Uterus (tissue), 2 donors: ENCODE data around the gene SLC66A3.
A peak's percentile ranks its signal among the peaks of the same experiment; 100 is the strongest.

Source experiments
- POLR2A ChIP-seq, 2 donors: fragments of 450-650 bp; IDR thresholded peaks; one replicate each; pipeline ENCODE4 v1.6.1; 2016; ENCODE audit warnings: antibody characterized with exemption in 2 of 2, mild to moderate bottlenecking in 1 of 2, moderate library complexity in 1 of 2
- TF ChIP-seq, protein P1 (sequence below), 4 experiments: fragments of 200-600 bp in 2 of 4; fragments of 450-650 bp in 2 of 4; sonication (generic) in 2 of 4; IDR thresholded peaks; one replicate each; pipeline ENCODE4 v1.5.1; 2016 to 2019; ENCODE audit warnings: antibody characterized with exemption in 4 of 4, mild to moderate bottlenecking in 2 of 4, moderate library complexity in 1 of 4

DNA sequence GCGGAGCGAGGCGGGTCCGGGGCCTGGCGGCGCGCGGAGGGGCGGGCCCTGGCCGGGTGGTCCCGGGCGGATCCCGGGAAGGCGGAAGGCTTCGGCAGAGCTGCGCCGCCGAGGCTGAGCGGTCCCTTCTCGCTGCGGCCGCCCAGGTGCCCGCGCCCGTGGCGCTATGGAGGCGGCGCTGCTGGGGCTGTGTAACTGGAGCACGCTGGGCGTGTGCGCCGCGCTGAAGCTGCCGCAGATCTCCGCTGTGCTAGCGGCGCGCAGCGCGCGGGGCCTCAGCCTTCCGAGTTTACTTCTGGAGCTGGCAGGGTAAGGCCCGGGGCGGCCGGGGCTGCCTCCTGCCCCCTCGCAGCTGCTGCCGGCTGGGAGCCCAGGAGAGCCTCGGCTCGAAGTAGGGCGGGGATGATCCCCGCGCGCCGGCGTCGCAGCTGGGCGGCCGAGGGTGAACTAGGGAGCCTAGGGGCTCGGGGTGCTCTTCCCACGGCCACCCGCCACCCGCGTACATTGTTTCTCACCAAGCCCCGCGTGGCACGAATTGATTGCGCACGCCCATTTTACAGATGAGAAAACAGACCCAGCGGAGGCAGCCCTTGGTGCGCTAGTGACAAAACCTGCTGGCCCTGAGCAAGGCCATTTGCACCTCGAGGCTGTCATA, at the start of gene SLC66A3:
- TF ChIP-seq, protein P1, sequence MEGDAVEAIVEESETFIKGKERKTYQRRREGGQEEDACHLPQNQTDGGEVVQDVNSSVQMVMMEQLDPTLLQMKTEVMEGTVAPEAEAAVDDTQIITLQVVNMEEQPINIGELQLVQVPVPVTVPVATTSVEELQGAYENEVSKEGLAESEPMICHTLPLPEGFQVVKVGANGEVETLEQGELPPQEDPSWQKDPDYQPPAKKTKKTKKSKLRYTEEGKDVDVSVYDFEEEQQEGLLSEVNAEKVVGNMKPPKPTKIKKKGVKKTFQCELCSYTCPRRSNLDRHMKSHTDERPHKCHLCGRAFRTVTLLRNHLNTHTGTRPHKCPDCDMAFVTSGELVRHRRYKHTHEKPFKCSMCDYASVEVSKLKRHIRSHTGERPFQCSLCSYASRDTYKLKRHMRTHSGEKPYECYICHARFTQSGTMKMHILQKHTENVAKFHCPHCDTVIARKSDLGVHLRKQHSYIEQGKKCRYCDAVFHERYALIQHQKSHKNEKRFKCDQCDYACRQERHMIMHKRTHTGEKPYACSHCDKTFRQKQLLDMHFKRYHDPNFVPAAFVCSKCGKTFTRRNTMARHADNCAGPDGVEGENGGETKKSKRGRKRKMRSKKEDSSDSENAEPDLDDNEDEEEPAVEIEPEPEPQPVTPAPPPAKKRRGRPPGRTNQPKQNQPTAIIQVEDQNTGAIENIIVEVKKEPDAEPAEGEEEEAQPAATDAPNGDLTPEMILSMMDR (IDR thresholded peaks at IDR 0.05), result no peak
- TF ChIP-seq POLR2A (IDR thresholded peaks at IDR 0.05), result peak; percentile 68 to 90
